Small intestine (tissue), 4 donors: ENCODE results near the gene CD8B2. TPM values are rescaled to one million over a fixed set of nuclear protein-coding genes. Genes with fewer than 3 reads are reported as not detected.

Experiments
- polyA plus RNA-seq, 4 donors: library from polyadenylated mRNA; stranded (reverse) in 3 of 4; unstranded in 1 of 4; fragments of 200-250 nt in 3 of 4; fragments of 120-200 nt in 1 of 4; gene quantifications; one replicate each; pipeline versions ENCODE4 v1.2.1 to v1.2.3, GENCODE V29; 2013
- donor health status: healthy with polysubstance abuse.
- donor health status: Bipolar disorder and iron deficiency.
- donor health status: healthy.

Gene CD8B2
- polyA plus RNA-seq, 4 donors = 0.45 to 1.9 TPM; not detected in 2

Other genes starting within 250 kb of the CD8B2 start
- under 1 TPM in 3 of 4 donors, not detected in 1; under 0.01 to 0.28 (median 0.13) TPM for gene RGPD3, start 19.0 kb upstream of the CD8B2 start, polyA plus RNA-seq